ENCODE results near the gene COG1.
A peak's percentile ranks its signal among the peaks of the same experiment; 100 is the strongest.
"Not testable (repeated sequence)": the region's sequence is repeated elsewhere in the genome, so short reads cannot be mapped to it uniquely, and the experiment has no call there.

The COG1 gene

GRCh38 chr17:73192894-73193701 lies at the start of gene COG1:
COG1 (plus strand) TSS chr17:73193055; CDS start chr17:73193070, 15 bp downstream.
- no peak for TF ChIP-seq CTCF (IDR thresholded peaks at IDR 0.05; ENCODE audit: borderline replicate concordance, extremely low read depth, low read length, poor library complexity, severe bottlenecking)
- no peak for TF ChIP-seq EZH2 (IDR thresholded peaks at IDR 0.05; ENCODE audit: borderline replicate concordance, low read depth, low read length, severe bottlenecking)
- Histone ChIP-seq H3K27me3 (ENCODE audit: insufficient read depth, low read length, poor library complexity) (no peaks in the 10 kb centered on the region), H3K4me3 (ENCODE audit: low read depth in 1 of 2, low read length in 2 of 2) (peak within 1 kb of the TSS; percentile 49 to 76), H3K9me3 (ENCODE audit: insufficient read depth, low read length, severe bottlenecking) (no peaks in the 10 kb centered on the region), H2AFZ (ENCODE audit: low read depth, low read length) (peak within 1 kb of the TSS; percentile 90), H3K79me2 (ENCODE audit: insufficient read depth, low read length) (peaks cover 53% of the 10 kb centered on the region), H3K4me1 (ENCODE audit: insufficient read depth, low read length) (peaks cover 25% of the 10 kb centered on the region), H3K9ac (ENCODE audit: low read depth, low read length) (peak within 1 kb of the TSS; percentile 87), H4K20me1 (ENCODE audit: insufficient read depth, low read length) (no peaks in the 10 kb centered on the region), H3K4me2 (ENCODE audit: insufficient read depth, low read length) (peak within 1 kb of the TSS; percentile 79), H3K27ac (ENCODE audit: low read length) (peak within 1 kb of the TSS; percentile 99), H3K36me3 (ENCODE audit: insufficient read depth, low read length) (peaks cover 38% of the 10 kb centered on the region)
- peak; percentile 77 for ATAC-seq (ENCODE audit: insufficient read depth, low read depth)
- DNase-seq = peak; percentile 85

- H3K9me3 ChIP-seq (ENCODE audit: insufficient read depth, low read length, severe bottlenecking) = peaks cover 15% of the 10 kb centered on the region
- not testable (repeated sequence) for H3K79me2 ChIP-seq (ENCODE audit: insufficient read depth, low read length); H3K36me3 ChIP-seq (ENCODE audit: insufficient read depth, low read length); H3K9ac ChIP-seq (ENCODE audit: low read depth, low read length); H2AFZ ChIP-seq (ENCODE audit: low read depth, low read length); H3K27ac ChIP-seq (ENCODE audit: low read length); ATAC-seq (ENCODE audit: insufficient read depth, low read depth); H4K20me1 ChIP-seq (ENCODE audit: insufficient read depth, low read length); H3K27me3 ChIP-seq (ENCODE audit: insufficient read depth, low read length, poor library complexity); DNase-seq
- peak overlapping the region in 1 of 2 experiments; percentile 0; a peak in 1 of 4 replicates for H3K4me3 ChIP-seq (ENCODE audit: low read depth in 1 of 2, low read length in 2 of 2)
- peaks cover 19% of the 10 kb centered on the region for H3K4me1 ChIP-seq (ENCODE audit: insufficient read depth, low read length)
- H3K4me2 ChIP-seq (ENCODE audit: insufficient read depth, low read length) = peak overlapping the region; percentile 39
Measured at GRCh38 chr17:73144209-73144608, 48.6 kb upstream of the COG1 start.

GRCh38 chr17:73145641-73146040 lies 47.2 kb upstream of the COG1 start:
- Histone ChIP-seq H3K4me2 (ENCODE audit: insufficient read depth, low read length) (no peak overlapping the region), H3K79me2 (ENCODE audit: insufficient read depth, low read length) (no peaks in the 10 kb centered on the region), H4K20me1 (ENCODE audit: insufficient read depth, low read length) (no peaks in the 10 kb centered on the region), H3K27me3 (ENCODE audit: insufficient read depth, low read length, poor library complexity) (no peaks in the 10 kb centered on the region), H2AFZ (ENCODE audit: low read depth, low read length) (no peak overlapping the region), H3K4me3 (ENCODE audit: low read depth in 1 of 2, low read length in 2 of 2) (no peak overlapping the region), H3K9ac (ENCODE audit: low read depth, low read length) (no peak overlapping the region), H3K27ac (ENCODE audit: low read length) (no peak overlapping the region), H3K9me3 (ENCODE audit: insufficient read depth, low read length, severe bottlenecking) (peaks cover 15% of the 10 kb centered on the region), H3K4me1 (ENCODE audit: insufficient read depth, low read length) (peaks cover 19% of the 10 kb centered on the region), H3K36me3 (ENCODE audit: insufficient read depth, low read length) (no peaks in the 10 kb centered on the region)
- TF ChIP-seq EZH2 (IDR thresholded peaks at IDR 0.05; ENCODE audit: borderline replicate concordance, low read depth, low read length, severe bottlenecking) (no peak), CTCF (IDR thresholded peaks at IDR 0.05; ENCODE audit: borderline replicate concordance, extremely low read depth, low read length, poor library complexity, severe bottlenecking) (no peak)
- DNase-seq = no peak
- no peak for ATAC-seq (ENCODE audit: insufficient read depth, low read depth)

- not testable (repeated sequence) for DNase-seq; H3K4me3 ChIP-seq (ENCODE audit: low read depth in 1 of 2, low read length in 2 of 2); ATAC-seq (ENCODE audit: insufficient read depth, low read depth); H4K20me1 ChIP-seq (ENCODE audit: insufficient read depth, low read length); H3K27ac ChIP-seq (ENCODE audit: low read length); H2AFZ ChIP-seq (ENCODE audit: low read depth, low read length); H3K27me3 ChIP-seq (ENCODE audit: insufficient read depth, low read length, poor library complexity); H3K9ac ChIP-seq (ENCODE audit: low read depth, low read length); H3K36me3 ChIP-seq (ENCODE audit: insufficient read depth, low read length); H3K79me2 ChIP-seq (ENCODE audit: insufficient read depth, low read length); H3K4me2 ChIP-seq (ENCODE audit: insufficient read depth, low read length)
- peaks cover 15% of the 10 kb centered on the region for H3K9me3 ChIP-seq (ENCODE audit: insufficient read depth, low read length, severe bottlenecking)
- H3K4me1 ChIP-seq (ENCODE audit: insufficient read depth, low read length) = peaks cover 16% of the 10 kb centered on the region
Measured at GRCh38 chr17:73147791-73148190, 45.1 kb upstream of the COG1 start.

All from DND-41 (cell line).